ACC112 (cell line): ENCODE results near the gene DNAH7.

Source experiments
- H2AFZ ChIP-seq: fragments of 200-600 bp; sonication (generic); one replicate; pipeline ENCODE4 v1.6.0; 2017; ENCODE audit warnings: antibody characterized with exemption, low read length; ENCODE audit not compliant: unreplicated experiment
- H3K27ac ChIP-seq: fragments of 200-600 bp; sonication (generic); 2 replicates; pipeline ENCODE4 v1.5.1; 2014; ENCODE audit warnings: low read depth, mild to moderate bottlenecking, antibody characterized with exemption, low read length, moderate library complexity
- H3K27me3 ChIP-seq: fragments of 200-600 bp; sonication (generic); 2 replicates; pipeline ENCODE4 v1.6.1; 2014; ENCODE audit warnings: mild to moderate bottlenecking, antibody characterized with exemption, low read length, moderate library complexity, mixed read lengths; ENCODE audit not compliant: insufficient read depth
- H3K36me3 ChIP-seq: fragments of 200-600 bp; sonication (generic); 2 replicates; pipeline ENCODE4 v1.6.1; 2016; ENCODE audit warnings: mild to moderate bottlenecking, antibody characterized with exemption, low read length, moderate library complexity, mixed read lengths; ENCODE audit not compliant: insufficient read depth
- H3K4me1 ChIP-seq: fragments of 200-600 bp; sonication (generic); one replicate; pipeline ENCODE4 v1.6.1; 2016; ENCODE audit warnings: low read length, mixed read lengths; ENCODE audit not compliant: insufficient read depth, unreplicated experiment, control insufficient read depth
- H3K4me3 ChIP-seq: fragments of 200-600 bp; sonication (generic); 2 replicates; pipeline ENCODE4 v1.5.1; 2014; ENCODE audit warnings: mild to moderate bottlenecking, low read depth, low read length
- H3K79me2 ChIP-seq: fragments of 200-600 bp; sonication (generic); one replicate; pipeline ENCODE4 v1.6.0; 2016; ENCODE audit warnings: low read length; ENCODE audit not compliant: control insufficient read depth, unreplicated experiment, insufficient read depth

DNAH7 gene

DNA sequence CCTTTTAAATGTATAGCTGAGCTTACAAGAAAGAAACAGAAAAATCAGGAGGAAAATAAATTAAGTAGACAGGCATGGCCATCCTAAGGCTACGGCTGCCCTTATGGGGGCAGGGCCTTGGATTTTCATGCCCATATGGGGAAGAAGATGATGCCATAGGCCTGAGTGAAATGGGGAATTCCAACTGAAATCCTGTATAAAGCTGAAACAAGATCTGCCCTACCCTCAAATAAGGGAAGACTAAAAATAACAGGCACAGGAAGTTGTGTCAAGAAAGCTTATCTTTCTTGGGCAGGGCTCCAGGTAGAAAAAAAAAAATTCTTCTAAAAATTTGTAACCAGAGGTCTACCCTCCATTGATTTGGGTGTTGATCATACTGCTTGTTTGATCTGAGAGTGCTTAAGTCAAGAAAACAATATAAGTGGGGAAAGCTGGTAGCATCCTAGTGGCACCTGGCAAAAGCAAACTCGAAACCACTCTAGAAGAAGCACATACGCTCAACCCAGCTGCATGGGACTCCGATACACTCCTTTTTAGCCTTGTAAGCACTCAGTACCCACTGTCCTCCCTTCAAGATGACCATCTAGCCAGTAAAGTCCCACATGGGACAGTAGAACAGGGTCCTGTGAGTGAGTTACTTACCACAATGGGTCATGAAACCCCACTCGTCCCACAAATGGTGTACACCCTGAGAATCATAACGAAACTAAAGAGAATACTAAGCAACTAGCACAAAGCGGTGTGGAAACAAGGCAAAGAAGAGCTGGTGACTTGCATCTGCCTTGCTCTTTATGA is 22.3 kb downstream of the DNAH7 start:
- no peaks in the 10 kb centered on the region for H3K79me2 ChIP-seq
- H3K27ac ChIP-seq, result no peak overlapping the region
- H2AFZ ChIP-seq, result no peak overlapping the region
- H3K4me3 ChIP-seq, result no peak overlapping the region
- H3K4me1 ChIP-seq, result no peaks in the 10 kb centered on the region
- no peaks in the 10 kb centered on the region for H3K27me3 ChIP-seq
- H3K36me3 ChIP-seq, result no peaks in the 10 kb centered on the region

DNA sequence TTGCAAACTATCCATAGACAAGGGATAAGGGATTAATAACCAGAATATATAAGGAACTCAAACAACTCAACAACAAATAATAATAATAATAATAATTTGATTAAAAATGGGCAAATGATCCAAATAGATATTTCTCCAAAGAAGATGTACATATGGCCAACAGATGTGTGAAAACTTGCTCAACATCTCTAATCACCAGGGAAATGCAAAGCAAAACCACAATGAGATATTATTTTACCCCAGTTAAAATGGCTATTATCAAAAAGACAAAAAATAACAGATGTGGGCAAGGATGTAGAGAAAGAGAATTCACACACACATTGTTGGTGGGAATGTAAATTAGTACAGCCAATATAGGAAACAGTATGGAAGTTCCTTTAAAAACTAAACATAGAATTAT is 26.9 kb downstream of the DNAH7 start:
- H3K27ac ChIP-seq, result no peak overlapping the region
- no peak overlapping the region for H2AFZ ChIP-seq
- H3K79me2 ChIP-seq, result no peaks in the 10 kb centered on the region
- H3K4me3 ChIP-seq, result no peak overlapping the region
- H3K27me3 ChIP-seq, result no peaks in the 10 kb centered on the region
- no peaks in the 10 kb centered on the region for H3K36me3 ChIP-seq
- no peaks in the 10 kb centered on the region for H3K4me1 ChIP-seq

DNA sequence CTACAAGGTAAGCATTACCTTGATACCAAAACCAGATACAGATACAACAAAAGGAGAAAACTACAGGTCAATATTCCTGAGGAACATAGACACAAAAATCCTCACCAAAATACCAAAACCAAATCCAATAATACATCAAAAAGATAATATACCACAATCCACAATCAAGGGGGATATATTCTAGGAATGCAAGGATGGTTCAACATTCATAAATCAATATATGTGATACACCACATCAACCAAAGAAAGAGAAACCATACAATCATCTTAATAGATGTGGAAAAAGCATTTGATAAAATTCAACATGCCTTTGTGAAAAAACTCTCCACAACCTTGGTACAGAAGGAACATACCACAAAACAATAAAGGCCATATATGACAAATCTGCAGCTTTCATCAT is 28.4 kb downstream of the DNAH7 start:
- Histone ChIP-seq H3K27me3 (no peaks in the 10 kb centered on the region), H2AFZ (no peak overlapping the region), H3K36me3 (no peaks in the 10 kb centered on the region), H3K27ac (no peak overlapping the region), H3K79me2 (no peaks in the 10 kb centered on the region), H3K4me1 (no peaks in the 10 kb centered on the region), H3K4me3 (no peak overlapping the region)

DNA sequence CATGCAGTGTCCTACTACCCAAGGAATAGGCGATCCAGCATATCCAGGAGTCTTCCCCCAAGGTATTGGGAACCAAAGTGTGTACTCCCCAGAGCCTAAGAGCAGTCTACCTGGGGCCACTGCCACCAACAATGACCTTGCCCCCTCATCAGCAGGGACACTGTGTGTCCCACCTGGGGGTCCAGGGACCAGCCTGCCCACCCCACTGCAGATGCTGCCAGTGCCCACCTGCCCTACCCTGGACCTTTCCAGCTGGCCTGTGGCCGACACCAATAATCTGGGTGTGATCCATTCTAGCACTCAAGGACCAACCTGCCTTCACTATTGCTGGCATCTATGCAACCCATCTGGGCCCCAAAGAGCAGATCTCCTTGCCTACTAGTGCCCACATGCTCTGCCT is 32.2 kb downstream of the DNAH7 start:
- H2AFZ ChIP-seq, result no peak overlapping the region
- H3K36me3 ChIP-seq, result no peaks in the 10 kb centered on the region

DNA sequence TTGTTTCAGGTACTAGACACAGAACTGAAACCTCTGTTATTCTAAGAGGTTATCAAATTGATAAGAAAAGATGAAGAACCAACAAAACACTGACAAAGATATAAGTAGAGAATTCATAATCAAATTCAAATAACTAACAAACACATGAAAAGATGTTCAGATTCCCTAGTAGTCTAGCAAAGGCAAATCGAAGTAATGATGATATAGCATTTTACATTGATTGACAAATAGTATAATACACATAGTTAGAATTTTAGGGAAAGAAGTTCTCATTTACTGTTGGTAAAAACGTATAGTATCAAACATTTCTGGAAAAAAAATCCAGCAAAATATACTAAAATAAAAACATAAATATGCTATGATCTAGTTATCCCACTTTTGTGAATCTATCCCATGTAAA is 50.6 kb downstream of the DNAH7 start:
- Histone ChIP-seq H3K36me3 (no peaks in the 10 kb centered on the region), H3K4me3 (no peak overlapping the region), H2AFZ (no peak overlapping the region), H3K27ac (no peak overlapping the region), H3K79me2 (no peaks in the 10 kb centered on the region), H3K4me1 (no peaks in the 10 kb centered on the region), H3K27me3 (no peaks in the 10 kb centered on the region)

More for the DNA sequence above, 32.2 kb downstream of the DNAH7 start:
- Histone ChIP-seq H3K4me1 (no peaks in the 10 kb centered on the region), H3K79me2 (no peaks in the 10 kb centered on the region), H3K27ac (no peak overlapping the region), H3K27me3 (no peaks in the 10 kb centered on the region), H3K4me3 (no peak overlapping the region)

DNA sequence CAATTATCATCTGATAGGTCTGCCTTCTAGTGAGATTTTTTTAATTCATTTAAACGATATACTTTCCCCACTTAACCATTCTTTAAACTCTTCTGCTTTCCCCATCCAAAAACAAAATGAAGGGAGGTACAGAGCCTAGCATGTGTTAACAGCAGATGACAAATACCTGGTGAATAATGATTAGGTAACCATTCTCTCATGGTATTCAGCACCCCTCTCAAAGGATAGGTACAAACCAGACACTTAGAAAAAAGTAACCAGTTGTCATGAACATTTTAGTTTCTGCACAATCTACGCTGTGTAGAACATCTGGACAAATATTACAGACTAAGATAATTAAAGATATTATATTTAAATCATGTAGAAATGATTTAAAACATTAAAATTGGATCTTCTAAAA is 56.3 kb downstream of the DNAH7 start:
- no peaks in the 10 kb centered on the region for H3K36me3 ChIP-seq
- no peak overlapping the region for H2AFZ ChIP-seq
- H3K4me1 ChIP-seq, result no peaks in the 10 kb centered on the region
- no peaks in the 10 kb centered on the region for H3K79me2 ChIP-seq
- no peak overlapping the region for H3K27ac ChIP-seq
- H3K4me3 ChIP-seq, result no peak overlapping the region
- no peaks in the 10 kb centered on the region for H3K27me3 ChIP-seq

DNA sequence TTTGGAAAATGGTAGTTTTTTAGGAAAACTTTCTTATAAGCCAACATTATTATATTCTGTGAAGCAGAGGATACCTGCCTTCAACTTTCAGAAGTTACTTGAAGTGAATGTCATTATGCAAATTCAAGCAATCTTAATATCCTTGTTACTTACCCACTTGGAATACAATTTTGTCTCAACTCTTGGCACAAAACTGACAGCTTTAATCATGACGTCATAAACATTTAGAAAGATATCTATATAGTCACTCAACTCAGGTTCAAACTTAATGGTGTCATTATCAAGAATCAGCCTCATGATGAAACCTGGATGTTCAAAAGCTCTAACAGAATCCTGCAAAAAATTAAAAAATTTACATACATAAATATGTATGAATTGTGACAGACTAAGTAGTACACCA is 68.1 kb downstream of the DNAH7 start:
- Histone ChIP-seq H3K36me3 (no peaks in the 10 kb centered on the region), H3K27me3 (no peaks in the 10 kb centered on the region), H3K79me2 (no peaks in the 10 kb centered on the region), H3K27ac (no peak overlapping the region), H3K4me3 (no peak overlapping the region), H3K4me1 (no peaks in the 10 kb centered on the region), H2AFZ (no peak overlapping the region)

DNA sequence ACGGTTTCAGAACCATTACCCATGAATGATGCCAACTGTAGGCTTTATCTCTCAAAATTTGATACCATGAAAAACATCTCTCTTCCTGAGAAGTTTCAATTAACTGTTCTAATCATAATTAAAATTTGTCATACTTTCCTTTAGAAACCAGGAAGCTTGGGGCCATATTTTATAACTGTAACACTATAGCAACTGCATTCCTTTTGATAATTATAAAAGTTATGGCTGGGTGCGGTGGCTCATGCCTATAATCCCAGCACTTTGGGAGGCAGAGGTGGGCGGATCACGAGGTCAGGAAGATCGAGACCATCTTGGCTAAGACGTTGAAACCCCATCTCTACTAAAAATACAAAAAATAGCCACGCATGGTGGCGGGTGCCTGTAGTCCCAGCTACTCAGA is 70.6 kb downstream of the DNAH7 start:
- Histone ChIP-seq H3K36me3 (no peaks in the 10 kb centered on the region), H3K27ac (no peak overlapping the region), H3K4me3 (no peak overlapping the region), H3K79me2 (no peaks in the 10 kb centered on the region), H3K27me3 (peaks cover 2% of the 10 kb centered on the region; the same call in 1 of the 2 replicates), H2AFZ (no peak overlapping the region), H3K4me1 (no peaks in the 10 kb centered on the region)

DNA sequence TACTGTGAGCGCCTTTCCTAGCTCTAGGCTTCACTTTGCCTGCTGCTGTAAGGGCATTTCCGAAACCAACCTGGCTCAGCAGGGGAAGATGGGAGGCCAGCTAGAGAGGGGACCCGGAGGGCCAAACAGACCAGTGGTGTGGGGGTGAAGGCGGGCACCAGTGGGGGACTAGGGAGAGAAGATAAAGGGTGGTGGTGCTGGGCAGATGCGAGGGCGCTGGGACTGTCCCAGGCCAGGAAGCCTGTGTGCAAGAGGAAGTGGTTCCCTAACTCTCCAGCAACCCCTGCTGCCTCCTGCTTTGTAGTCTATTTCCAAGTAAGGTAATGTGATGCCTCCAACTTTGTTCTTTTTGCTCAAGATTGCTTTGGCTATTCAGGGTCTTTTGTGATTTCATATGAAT is 73.1 kb downstream of the DNAH7 start:
- no peak overlapping the region for H2AFZ ChIP-seq
- no peaks in the 10 kb centered on the region for H3K4me1 ChIP-seq
- H3K79me2 ChIP-seq, result no peaks in the 10 kb centered on the region
- H3K4me3 ChIP-seq, result no peak overlapping the region
- no peak overlapping the region for H3K27ac ChIP-seq
- no peaks in the 10 kb centered on the region for H3K36me3 ChIP-seq
- H3K27me3 ChIP-seq, result peaks cover 7% of the 10 kb centered on the region; the same call in 1 of the 2 replicates

DNA sequence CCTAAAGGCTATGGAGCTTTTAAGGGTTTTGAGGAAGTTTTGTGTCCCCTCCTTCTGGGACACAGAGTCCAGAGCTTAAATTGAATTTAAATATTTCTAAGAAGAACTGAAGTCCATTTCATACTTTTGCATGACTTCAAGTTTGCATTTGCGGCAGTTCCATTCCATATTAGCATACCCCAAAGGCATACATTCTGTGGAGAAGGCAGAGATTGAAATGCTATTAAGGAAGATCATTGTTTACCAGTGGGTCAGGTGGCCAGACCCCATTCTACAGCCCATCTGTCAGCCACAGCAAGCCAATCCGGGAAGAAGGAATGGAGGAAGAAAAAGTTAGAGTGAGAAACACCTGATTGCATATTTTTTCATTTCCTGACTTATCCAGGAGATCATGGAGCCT is 75.0 kb downstream of the DNAH7 start:
- no peaks in the 10 kb centered on the region for H3K36me3 ChIP-seq
- no peaks in the 10 kb centered on the region for H3K79me2 ChIP-seq
- no peaks in the 10 kb centered on the region for H3K4me1 ChIP-seq
- H3K4me3 ChIP-seq, result no peak overlapping the region
- H3K27me3 ChIP-seq, result peaks cover 7% of the 10 kb centered on the region; the same call in 1 of the 2 replicates
- H3K27ac ChIP-seq, result no peak overlapping the region
- no peak overlapping the region for H2AFZ ChIP-seq

DNA sequence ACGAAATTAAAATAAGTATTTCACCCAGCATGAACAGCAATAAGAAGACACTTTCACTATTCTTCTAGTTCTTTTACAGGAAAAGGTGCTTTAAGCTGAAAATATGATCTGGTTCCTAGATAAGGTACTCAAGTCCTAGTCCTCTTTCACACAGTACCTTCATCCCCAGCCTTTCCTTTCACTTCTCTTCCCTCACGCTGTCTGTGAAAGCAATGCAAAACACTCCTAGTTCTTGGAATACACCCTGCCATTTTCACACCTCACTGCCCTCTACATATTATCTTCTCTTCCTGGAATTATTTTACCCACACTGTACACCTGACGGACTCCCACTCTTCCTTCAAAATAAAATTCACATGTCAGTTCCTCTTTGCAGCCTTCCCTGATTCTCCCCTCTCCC is 82.9 kb downstream of the DNAH7 start:
- no peaks in the 10 kb centered on the region for H3K27me3 ChIP-seq
- H3K27ac ChIP-seq, result no peak overlapping the region
- no peaks in the 10 kb centered on the region for H3K79me2 ChIP-seq
- no peaks in the 10 kb centered on the region for H3K36me3 ChIP-seq
- H2AFZ ChIP-seq, result no peak overlapping the region
- H3K4me1 ChIP-seq, result no peaks in the 10 kb centered on the region
- H3K4me3 ChIP-seq, result no peak overlapping the region
